Vagina (tissue), 2 donors: ENCODE measurements around the gene EZH2.

ENCODE experiments used
- POLR2AphosphoS5 ChIP-seq, 2 donors: sonication (generic); formaldehyde crosslinking; IDR thresholded peaks; one replicate each; pipeline ENCODE4 v1.9.0; 2017; ENCODE audit warnings: antibody characterized with exemption in 2 of 2, mild to moderate bottlenecking in 2 of 2, low read depth in 1 of 2; ENCODE audit not compliant: insufficient read depth in 1 of 2
- TF ChIP-seq, protein P1 (sequence below), 3 experiments: fragments of 450-650 bp in 2 of 3; fragments of 200-600 bp in 1 of 3; sonication (generic) in 1 of 3; IDR thresholded peaks; one replicate each; pipeline ENCODE4 v1.5.1; 2017 to 2019; ENCODE audit warnings: antibody characterized with exemption in 3 of 3, mild to moderate bottlenecking in 2 of 3, moderate library complexity in 2 of 3

GRCh38 chr7:148800677-148801076 lies 83.4 kb downstream of the EZH2 start:
- TF ChIP-seq, protein P1, sequence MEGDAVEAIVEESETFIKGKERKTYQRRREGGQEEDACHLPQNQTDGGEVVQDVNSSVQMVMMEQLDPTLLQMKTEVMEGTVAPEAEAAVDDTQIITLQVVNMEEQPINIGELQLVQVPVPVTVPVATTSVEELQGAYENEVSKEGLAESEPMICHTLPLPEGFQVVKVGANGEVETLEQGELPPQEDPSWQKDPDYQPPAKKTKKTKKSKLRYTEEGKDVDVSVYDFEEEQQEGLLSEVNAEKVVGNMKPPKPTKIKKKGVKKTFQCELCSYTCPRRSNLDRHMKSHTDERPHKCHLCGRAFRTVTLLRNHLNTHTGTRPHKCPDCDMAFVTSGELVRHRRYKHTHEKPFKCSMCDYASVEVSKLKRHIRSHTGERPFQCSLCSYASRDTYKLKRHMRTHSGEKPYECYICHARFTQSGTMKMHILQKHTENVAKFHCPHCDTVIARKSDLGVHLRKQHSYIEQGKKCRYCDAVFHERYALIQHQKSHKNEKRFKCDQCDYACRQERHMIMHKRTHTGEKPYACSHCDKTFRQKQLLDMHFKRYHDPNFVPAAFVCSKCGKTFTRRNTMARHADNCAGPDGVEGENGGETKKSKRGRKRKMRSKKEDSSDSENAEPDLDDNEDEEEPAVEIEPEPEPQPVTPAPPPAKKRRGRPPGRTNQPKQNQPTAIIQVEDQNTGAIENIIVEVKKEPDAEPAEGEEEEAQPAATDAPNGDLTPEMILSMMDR (IDR thresholded peaks at IDR 0.05) = no peak
- TF ChIP-seq POLR2AphosphoS5 (IDR thresholded peaks at IDR 0.05; ENCODE audit: insufficient read depth in 1 of 2, low read depth in 1 of 2) = no peak
